HEK293 (cell line): ENCODE results near the gene LRBA.

Source experiments
- CTCF ChIA-PET: fragments of 350-600 bp; formaldehyde crosslinking; extraction: SDS; loops from one replicate; lab custom pipeline; 2021; ENCODE audit warnings: antibody characterized with exemption; lab: Yijun Ruan, JAX
- POLR2A ChIA-PET: fragments of 300-600 bp; formaldehyde crosslinking; extraction: SDS; loops from one replicate; lab custom pipeline; 2020; ENCODE audit warnings: antibody characterized with exemption, inconsistent platforms; lab: Yijun Ruan, JAX
- H3K27ac ChIP-seq: fragments of 200-500 bp; sonication (Bioruptor generic); 2 replicates; pipeline ENCODE4 v1.5.1; 2014; ENCODE audit warnings: low read depth, low read length, control low read depth, inconsistent platforms; ENCODE audit errors: extremely low read depth
- H3K36me3 ChIP-seq, 2 experiments: fragments of 200-500 bp in 1 of 2; sonication (Bioruptor generic) in 1 of 2; 1 replicate in 1 of 2; 2 replicates in 1 of 2; pipeline ENCODE4 v1.5.1; 2014 to 2017; ENCODE audit warnings: inconsistent platforms in 2 of 2, low read length in 2 of 2; ENCODE audit not compliant: control insufficient read depth in 2 of 2, insufficient read depth in 1 of 2
- H3K4me1 ChIP-seq: fragments of 200-500 bp; sonication (Bioruptor generic); 2 replicates; pipeline ENCODE4 v1.5.1; 2014; ENCODE audit warnings: mild to moderate bottlenecking, low read length, inconsistent platforms; ENCODE audit not compliant: control insufficient read depth, insufficient read depth
- H3K4me3 ChIP-seq: 2 replicates; pipeline ENCODE4 v1.5.1; 2011; ENCODE audit warnings: low read depth, mild to moderate bottlenecking, control low read depth, low read length, moderate library complexity
- H3K9me3 ChIP-seq: fragments of 200-500 bp; sonication (Bioruptor generic); 2 replicates; pipeline ENCODE4 v1.5.1; 2014; ENCODE audit warnings: low read depth, low read length, inconsistent platforms; ENCODE audit not compliant: control insufficient read depth, insufficient read depth
- OVOL3 ChIP-seq: fragments of 450-650 bp; formaldehyde crosslinking; IDR thresholded peaks from 2 replicates; pipeline ENCODE4 v1.5.1; 2016; ENCODE audit warnings: missing biosample characterization, missing genetic modification characterization
- PRDM1 ChIP-seq: fragments of 450-650 bp; formaldehyde crosslinking; IDR thresholded peaks from 2 replicates; pipeline ENCODE4; 2016; ENCODE audit warnings: missing biosample characterization, missing genetic modification characterization
- SETDB1 ChIP-seq: IDR thresholded peaks from one replicate; pipeline ENCODE4 v1.6.1; 2017; ENCODE audit warnings: mild to moderate bottlenecking, low read length, moderate library complexity, mixed read lengths; ENCODE audit not compliant: insufficient read length
- TCF7L2 ChIP-seq: IDR thresholded peaks from 2 replicates; pipeline ENCODE4 v1.6.1; 2011; ENCODE audit warnings: low read depth, mild to moderate bottlenecking, inconsistent platforms, low read length, moderate library complexity, borderline replicate concordance
- ZBTB20 ChIP-seq: fragments of 450-650 bp; formaldehyde crosslinking; IDR thresholded peaks from 2 replicates; pipeline ENCODE4 v1.5.1; 2016; ENCODE audit warnings: missing biosample characterization, missing genetic modification characterization
- ZEB2 ChIP-seq: fragments of 450-650 bp; formaldehyde crosslinking; IDR thresholded peaks from 2 replicates; pipeline ENCODE4 v1.5.1; 2016; ENCODE audit warnings: missing biosample characterization, missing genetic modification characterization
- ZNF112 ChIP-seq: fragments of 450-650 bp; formaldehyde crosslinking; IDR thresholded peaks from 2 replicates; pipeline ENCODE4 v1.5.0; 2017; ENCODE audit warnings: missing biosample characterization, missing genetic modification characterization
- ZNF133 ChIP-seq: fragments of 450-650 bp; formaldehyde crosslinking; IDR thresholded peaks from 2 replicates; pipeline ENCODE4 v1.5.1; 2016; ENCODE audit warnings: missing biosample characterization, missing genetic modification characterization
- ZNF155 ChIP-seq: fragments of 450-650 bp; formaldehyde crosslinking; IDR thresholded peaks from 2 replicates; pipeline ENCODE4 v1.5.1; 2016; ENCODE audit warnings: missing biosample characterization, missing genetic modification characterization
- ZNF157 ChIP-seq: fragments of 450-650 bp; formaldehyde crosslinking; IDR thresholded peaks from 2 replicates; pipeline ENCODE4 v1.5.1; 2016; ENCODE audit warnings: missing biosample characterization, missing genetic modification characterization
- ZNF19 ChIP-seq: fragments of 450-650 bp; formaldehyde crosslinking; IDR thresholded peaks from 2 replicates; pipeline ENCODE4; 2016; ENCODE audit warnings: missing biosample characterization, missing genetic modification characterization, low read depth
- ZNF223 ChIP-seq: fragments of 450-650 bp; formaldehyde crosslinking; IDR thresholded peaks from 2 replicates; pipeline ENCODE4 v1.5.1; 2016; ENCODE audit warnings: missing biosample characterization, missing genetic modification characterization
- ZNF266 ChIP-seq: fragments of 450-650 bp; formaldehyde crosslinking; IDR thresholded peaks from 2 replicates; pipeline ENCODE4 v1.5.1; 2016; ENCODE audit warnings: missing biosample characterization, missing genetic modification characterization, low read depth
- ZNF274 ChIP-seq, 2 experiments: fragments of 200-500 bp in 1 of 2; fragments of 450-650 bp in 1 of 2; sonication (Bioruptor generic) in 1 of 2; formaldehyde crosslinking in 1 of 2; IDR thresholded peaks; 2 replicates each; pipeline versions ENCODE4 v1.5.1 to v1.6.1; 2014 to 2016; ENCODE audit warnings: borderline replicate concordance in 1 of 2, inconsistent platforms in 1 of 2, low read length in 1 of 2, missing biosample characterization in 1 of 2, missing genetic modification characterization in 1 of 2
- ZNF302 ChIP-seq: fragments of 450-650 bp; formaldehyde crosslinking; IDR thresholded peaks from 2 replicates; pipeline ENCODE4 v1.5.1; 2016; ENCODE audit warnings: missing biosample characterization, missing genetic modification characterization, low read depth
- ZNF354C ChIP-seq: fragments of 450-650 bp; formaldehyde crosslinking; IDR thresholded peaks from 2 replicates; pipeline ENCODE4 v1.5.1; 2016; ENCODE audit warnings: missing biosample characterization, missing genetic modification characterization, low read depth, borderline replicate concordance
- ZNF530 ChIP-seq: fragments of 450-650 bp; formaldehyde crosslinking; IDR thresholded peaks from 2 replicates; pipeline ENCODE4 v1.5.1; 2016; ENCODE audit warnings: low read depth, missing biosample characterization, missing genetic modification characterization
- ZNF629 ChIP-seq: fragments of 450-650 bp; formaldehyde crosslinking; IDR thresholded peaks from 2 replicates; pipeline ENCODE4 v1.5.1; 2017; ENCODE audit warnings: missing biosample characterization, missing genetic modification characterization
- ZNF658 ChIP-seq: fragments of 450-650 bp; formaldehyde crosslinking; IDR thresholded peaks from 2 replicates; pipeline ENCODE4; 2016; ENCODE audit warnings: missing biosample characterization, missing genetic modification characterization
- ZNF777 ChIP-seq: fragments of 450-650 bp; formaldehyde crosslinking; IDR thresholded peaks from 2 replicates; pipeline ENCODE4 v1.5.1; 2017; ENCODE audit warnings: missing biosample characterization, missing genetic modification characterization, borderline replicate concordance
- ZNF843 ChIP-seq: fragments of 450-650 bp; formaldehyde crosslinking; IDR thresholded peaks from 2 replicates; pipeline ENCODE4 v1.5.1; 2016; ENCODE audit warnings: missing biosample characterization, missing genetic modification characterization
- ZSCAN23 ChIP-seq: fragments of 450-650 bp; formaldehyde crosslinking; IDR thresholded peaks from 2 replicates; pipeline ENCODE4 v1.5.1; 2016; ENCODE audit warnings: missing biosample characterization, missing genetic modification characterization
- ZXDB ChIP-seq: fragments of 450-650 bp; formaldehyde crosslinking; IDR thresholded peaks from 2 replicates; pipeline ENCODE4 v1.5.1; 2016; ENCODE audit warnings: missing biosample characterization, missing genetic modification characterization
- TF ChIP-seq, protein P1 (sequence below): fragments of 450-650 bp; formaldehyde crosslinking; IDR thresholded peaks from 2 replicates; pipeline ENCODE4 v1.5.1; 2017; ENCODE audit warnings: missing biosample characterization, missing genetic modification characterization
- TF ChIP-seq, protein P2 (sequence below): fragments of 450-650 bp; formaldehyde crosslinking; IDR thresholded peaks from 2 replicates; pipeline ENCODE4 v1.5.1; 2016; ENCODE audit warnings: missing biosample characterization, missing genetic modification characterization
- TF ChIP-seq, protein P3 (sequence below): fragments of 450-650 bp; formaldehyde crosslinking; conservative IDR thresholded peaks from 2 replicates; pipeline ENCODE4 v1.5.1; 2016; ENCODE audit warnings: low read depth, missing biosample characterization, missing genetic modification characterization

LRBA gene

DNA sequence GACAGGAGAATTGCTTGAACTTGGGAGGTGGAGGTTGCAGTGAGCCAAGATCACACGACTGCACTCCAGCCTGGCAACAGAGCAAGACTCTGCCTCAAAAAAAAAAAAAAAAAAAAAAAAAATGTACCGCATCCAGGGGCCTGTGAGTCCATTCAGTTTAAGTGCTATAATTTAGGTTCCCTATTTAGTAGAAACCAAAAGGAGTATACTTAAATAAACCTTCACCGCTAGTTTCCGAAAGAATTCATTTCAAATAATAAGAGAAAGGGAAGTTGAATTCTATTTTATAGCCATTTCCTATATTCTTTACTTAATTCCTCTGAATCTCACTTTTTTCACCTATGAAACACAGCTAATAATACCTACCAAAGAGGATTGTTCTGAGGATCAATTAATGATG is 20.8 kb upstream of the LRBA start:
- Histone ChIP-seq H3K27ac (no peak overlapping the region), H3K4me1 (no peaks in the 10 kb centered on the region), H3K36me3 (no peaks in the 10 kb centered on the region), H3K9me3 (no peaks in the 10 kb centered on the region), H3K4me3 (no peak overlapping the region)
- TF ChIP-seq ZNF843 (tag by site-specific recombination) (no peak), ZNF777 (tag by site-specific recombination) (no peak), ZNF530 (no peak), ZNF274 (IDR thresholded peaks at IDR 0.05; ENCODE audit: low read length) (no peak), ZNF274 (tag by site-specific recombination; IDR thresholded peaks at IDR 0.05; ENCODE audit: borderline replicate concordance) (no peak), ZNF629 (tag by site-specific recombination) (no peak), ZNF19 (no peak), ZNF155 (tag by site-specific recombination) (no peak), ZNF658 (no peak), ZBTB20 (tag by site-specific recombination) (no peak)
- TF ChIP-seq, protein P1, sequence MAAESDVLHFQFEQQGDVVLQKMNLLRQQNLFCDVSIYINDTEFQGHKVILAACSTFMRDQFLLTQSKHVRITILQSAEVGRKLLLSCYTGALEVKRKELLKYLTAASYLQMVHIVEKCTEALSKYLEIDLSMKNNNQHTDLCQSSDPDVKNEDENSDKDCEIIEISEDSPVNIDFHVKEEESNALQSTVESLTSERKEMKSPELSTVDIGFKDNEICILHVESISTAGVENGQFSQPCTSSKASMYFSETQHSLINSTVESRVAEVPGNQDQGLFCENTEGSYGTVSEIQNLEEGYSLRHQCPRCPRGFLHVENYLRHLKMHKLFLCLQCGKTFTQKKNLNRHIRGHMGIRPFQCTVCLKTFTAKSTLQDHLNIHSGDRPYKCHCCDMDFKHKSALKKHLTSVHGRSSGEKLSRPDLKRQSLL = no peak
- ChIA-PET CTCF (interaction anchor here (0.6 to 0.7 kb wide), 2 partner anchors 12 to 221 kb away, joined by 3 read pairs; no protein-coding TSS in a partner anchor), POLR2A (no interaction called here)

DNA sequence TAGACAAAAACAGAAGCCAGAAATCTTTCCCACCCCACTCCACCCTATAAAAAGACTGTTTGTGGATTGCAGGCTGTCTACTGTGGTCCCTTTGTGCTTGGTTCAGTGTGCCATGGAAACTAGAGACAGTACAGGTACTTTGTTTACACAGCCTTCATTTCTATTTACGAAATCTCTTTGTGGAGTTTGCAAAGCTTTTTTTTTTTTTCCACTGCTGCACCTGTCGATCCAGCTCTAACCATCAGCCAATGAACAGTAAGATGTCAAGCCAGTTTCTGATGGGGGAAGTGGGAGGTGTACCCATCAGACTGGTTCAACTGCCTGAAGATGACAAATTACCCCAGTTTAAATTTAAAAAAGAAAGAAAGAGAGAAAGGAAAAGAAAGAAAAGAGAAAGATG is 20.2 kb upstream of the LRBA start:
- no peak overlapping the region for H3K27ac ChIP-seq
- CTCF ChIA-PET = interaction anchor here (0.7 kb wide), 1 partner anchor 23 kb away, joined by 3 read pairs; no protein-coding TSS in a partner anchor
- H3K9me3 ChIP-seq = no peaks in the 10 kb centered on the region
- H3K36me3 ChIP-seq = no peaks in the 10 kb centered on the region
- POLR2A ChIA-PET = no interaction called here
- no peak overlapping the region for H3K4me3 ChIP-seq
- H3K4me1 ChIP-seq = no peaks in the 10 kb centered on the region
- TF ChIP-seq ZNF157 (no peak), PRDM1 (no peak), ZNF354C (tag by site-specific recombination) (no peak), OVOL3 (tag by site-specific recombination) (no peak), ZNF223 (tag by site-specific recombination) (no peak), ZSCAN23 (tag by site-specific recombination) (no peak), ZNF266 (tag by site-specific recombination) (no peak), ZEB2 (no peak), TCF7L2 (no peak), ZNF133 (no peak), ZNF302 (tag by site-specific recombination) (no peak), SETDB1 (no peak), ZNF629 (tag by site-specific recombination) (no peak), ZNF112 (no peak), ZXDB (tag by site-specific recombination) (no peak)
- TF ChIP-seq, protein P2, sequence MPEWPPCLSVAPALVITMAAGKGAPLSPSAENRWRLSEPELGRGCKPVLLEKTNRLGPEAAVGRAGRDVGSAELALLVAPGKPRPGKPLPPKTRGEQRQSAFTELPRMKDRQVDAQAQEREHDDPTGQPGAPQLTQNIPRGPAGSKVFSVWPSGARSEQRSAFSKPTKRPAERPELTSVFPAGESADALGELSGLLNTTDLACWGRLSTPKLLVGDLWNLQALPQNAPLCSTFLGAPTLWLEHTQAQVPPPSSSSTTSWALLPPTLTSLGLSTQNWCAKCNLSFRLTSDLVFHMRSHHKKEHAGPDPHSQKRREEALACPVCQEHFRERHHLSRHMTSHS (tag by site-specific recombination) = no peak
- TF ChIP-seq, protein P3, sequence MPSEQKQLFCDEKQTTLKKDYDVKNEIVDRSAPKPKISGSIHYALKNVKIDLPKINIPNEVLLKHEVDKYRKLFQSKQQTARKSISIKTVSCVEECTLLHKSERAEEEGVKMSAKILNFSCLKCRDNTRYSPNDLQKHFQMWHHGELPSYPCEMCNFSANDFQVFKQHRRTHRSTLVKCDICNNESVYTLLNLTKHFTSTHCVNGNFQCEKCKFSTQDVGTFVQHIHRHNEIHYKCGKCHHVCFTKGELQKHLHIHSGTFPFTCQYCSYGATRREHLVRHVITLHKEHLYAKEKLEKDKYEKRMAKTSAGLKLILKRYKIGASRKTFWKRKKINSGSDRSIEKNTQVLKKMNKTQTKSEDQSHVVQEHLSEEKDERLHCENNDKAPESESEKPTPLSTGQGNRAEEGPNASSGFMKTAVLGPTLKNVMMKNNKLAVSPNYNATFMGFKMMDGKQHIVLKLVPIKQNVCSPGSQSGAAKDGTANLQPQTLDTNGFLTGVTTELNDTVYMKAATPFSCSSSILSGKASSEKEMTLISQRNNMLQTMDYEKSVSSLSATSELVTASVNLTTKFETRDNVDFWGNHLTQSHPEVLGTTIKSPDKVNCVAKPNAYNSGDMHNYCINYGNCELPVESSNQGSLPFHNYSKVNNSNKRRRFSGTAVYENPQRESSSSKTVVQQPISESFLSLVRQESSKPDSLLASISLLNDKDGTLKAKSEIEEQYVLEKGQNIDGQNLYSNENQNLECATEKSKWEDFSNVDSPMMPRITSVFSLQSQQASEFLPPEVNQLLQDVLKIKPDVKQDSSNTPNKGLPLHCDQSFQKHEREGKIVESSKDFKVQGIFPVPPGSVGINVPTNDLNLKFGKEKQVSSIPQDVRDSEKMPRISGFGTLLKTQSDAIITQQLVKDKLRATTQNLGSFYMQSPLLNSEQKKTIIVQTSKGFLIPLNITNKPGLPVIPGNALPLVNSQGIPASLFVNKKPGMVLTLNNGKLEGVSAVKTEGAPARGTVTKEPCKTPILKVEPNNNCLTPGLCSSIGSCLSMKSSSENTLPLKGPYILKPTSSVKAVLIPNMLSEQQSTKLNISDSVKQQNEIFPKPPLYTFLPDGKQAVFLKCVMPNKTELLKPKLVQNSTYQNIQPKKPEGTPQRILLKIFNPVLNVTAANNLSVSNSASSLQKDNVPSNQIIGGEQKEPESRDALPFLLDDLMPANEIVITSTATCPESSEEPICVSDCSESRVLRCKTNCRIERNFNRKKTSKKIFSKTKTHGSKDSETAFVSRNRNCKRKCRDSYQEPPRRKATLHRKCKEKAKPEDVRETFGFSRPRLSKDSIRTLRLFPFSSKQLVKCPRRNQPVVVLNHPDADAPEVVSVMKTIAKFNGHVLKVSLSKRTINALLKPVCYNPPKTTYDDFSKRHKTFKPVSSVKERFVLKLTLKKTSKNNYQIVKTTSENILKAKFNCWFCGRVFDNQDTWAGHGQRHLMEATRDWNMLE (tag by site-specific recombination) = no peak
